ENCODE results near the gene THRA. TPM values are rescaled to one million over a fixed set of nuclear protein-coding genes. Genes with fewer than 3 reads are reported as not detected.

THRA gene
- total and polyA plus RNA-seq, 9 of the 15 experiments (the other 6 are each of a cell fraction or from before 2014, with no cell fraction given) = 0.34 to 23.4 (median 12.7) TPM

DNA sequence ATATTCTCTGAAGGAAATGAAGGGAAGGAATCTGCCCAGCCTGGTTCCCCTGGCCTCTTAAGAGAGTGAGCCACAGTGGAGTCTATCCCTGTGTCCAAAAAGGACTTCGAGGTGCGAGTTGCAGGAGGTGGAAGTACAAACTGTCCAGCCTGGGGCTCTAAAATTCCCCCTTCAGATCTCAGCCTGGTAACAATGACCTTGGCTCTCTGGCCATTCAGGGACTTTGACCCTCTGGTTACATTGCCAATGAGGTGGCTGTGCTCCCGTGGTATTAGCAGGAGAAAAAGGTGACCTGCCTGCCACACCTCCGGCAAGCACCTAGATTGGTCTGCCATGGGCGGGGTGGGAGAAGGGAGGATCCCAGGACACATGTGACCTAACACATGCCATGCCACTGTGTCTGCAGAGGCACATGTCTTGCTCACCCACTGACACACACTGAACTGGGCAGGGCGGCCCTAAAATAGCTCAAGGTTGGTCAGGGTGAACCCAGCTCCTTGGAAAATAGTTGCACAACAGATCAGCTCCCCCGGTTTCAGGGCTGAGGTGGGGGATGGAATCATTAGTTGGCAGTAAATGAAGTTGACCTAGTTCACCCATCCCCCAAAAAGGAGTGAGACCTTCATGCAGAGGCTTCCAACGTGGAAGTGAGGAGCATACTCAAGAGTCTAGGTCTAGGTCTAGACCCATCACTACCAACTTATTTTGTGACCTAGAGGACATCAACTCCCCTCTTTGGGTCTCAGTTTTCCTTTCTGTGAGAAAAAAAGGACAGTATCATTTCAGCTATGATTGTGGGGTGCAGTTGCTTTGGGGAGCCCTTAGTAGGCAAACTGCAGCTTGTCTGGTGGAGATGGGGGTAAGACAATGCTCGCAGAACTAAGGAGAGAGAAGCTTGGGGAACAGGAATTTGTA is 35.4 kb downstream of the THRA start (continued):
- no peak for TF ChIP-seq ZNF184 (CRISPR knock-in tag; IDR thresholded peaks at IDR 0.05)
- no peak for TF ChIP-seq MTA2 (IDR thresholded peaks at IDR 0.05; ENCODE audit: low read depth)
- TF ChIP-seq CREM (IDR thresholded peaks at IDR 0.05; ENCODE audit: low read depth) = no peak
- no peak for TF ChIP-seq STAT5B (CRISPR knock-in tag; IDR thresholded peaks at IDR 0.05)
- peak in 1 of 2 experiments; percentile 77; a peak in 1 of 4 replicates for TF ChIP-seq ARNT (IDR thresholded peaks at IDR 0.05)
- no peak for TF ChIP-seq ZNF274 (IDR thresholded peaks at IDR 0.05; ENCODE audit: borderline replicate concordance, low read depth, low read length)
- TF ChIP-seq, protein P1, sequence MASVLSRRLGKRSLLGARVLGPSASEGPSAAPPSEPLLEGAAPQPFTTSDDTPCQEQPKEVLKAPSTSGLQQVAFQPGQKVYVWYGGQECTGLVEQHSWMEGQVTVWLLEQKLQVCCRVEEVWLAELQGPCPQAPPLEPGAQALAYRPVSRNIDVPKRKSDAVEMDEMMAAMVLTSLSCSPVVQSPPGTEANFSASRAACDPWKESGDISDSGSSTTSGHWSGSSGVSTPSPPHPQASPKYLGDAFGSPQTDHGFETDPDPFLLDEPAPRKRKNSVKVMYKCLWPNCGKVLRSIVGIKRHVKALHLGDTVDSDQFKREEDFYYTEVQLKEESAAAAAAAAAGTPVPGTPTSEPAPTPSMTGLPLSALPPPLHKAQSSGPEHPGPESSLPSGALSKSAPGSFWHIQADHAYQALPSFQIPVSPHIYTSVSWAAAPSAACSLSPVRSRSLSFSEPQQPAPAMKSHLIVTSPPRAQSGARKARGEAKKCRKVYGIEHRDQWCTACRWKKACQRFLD (CRISPR knock-in tag; IDR thresholded peaks at IDR 0.05) = no peak
- peak; percentile 53 for TF ChIP-seq IRF9 (tag; IDR thresholded peaks at IDR 0.05)
- no peak for TF ChIP-seq ZNF197 (CRISPR knock-in tag; IDR thresholded peaks at IDR 0.05; ENCODE audit: low read depth)
- peak; percentile 90 for TF ChIP-seq CEBPB (tag; IDR thresholded peaks at IDR 0.05)
- TF ChIP-seq ZBTB33 (CRISPR knock-in tag; IDR thresholded peaks at IDR 0.05) = no peak
- no peak for TF ChIP-seq GABPB1 (CRISPR knock-in tag; IDR thresholded peaks at IDR 0.05)
- TF ChIP-seq HES1 (IDR thresholded peaks at IDR 0.05; ENCODE audit: low read depth) = no peak
- no peak for TF ChIP-seq TAL1 (IDR thresholded peaks at IDR 0.05)
- TF ChIP-seq, protein P2, sequence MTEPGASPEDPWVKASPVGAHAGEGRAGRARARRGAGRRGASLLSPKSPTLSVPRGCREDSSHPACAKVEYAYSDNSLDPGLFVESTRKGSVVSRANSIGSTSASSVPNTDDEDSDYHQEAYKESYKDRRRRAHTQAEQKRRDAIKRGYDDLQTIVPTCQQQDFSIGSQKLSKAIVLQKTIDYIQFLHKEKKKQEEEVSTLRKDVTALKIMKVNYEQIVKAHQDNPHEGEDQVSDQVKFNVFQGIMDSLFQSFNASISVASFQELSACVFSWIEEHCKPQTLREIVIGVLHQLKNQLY (CRISPR knock-in tag; conservative IDR thresholded peaks at IDR 0.05) = no peak
- TF ChIP-seq HDAC8 (tag; IDR thresholded peaks at IDR 0.05) = peak; percentile 39; the same call in 1 of the 2 replicates
- no peak for TF ChIP-seq SRSF7 (optimal IDR thresholded peaks at IDR 0.05; ENCODE audit: low read depth, low read length)
- TF ChIP-seq SNIP1 (IDR thresholded peaks at IDR 0.05; ENCODE audit: low read depth) = no peak
- TF ChIP-seq NCOA1 (IDR thresholded peaks at IDR 0.05; ENCODE audit: low read depth) = no peak
- TF ChIP-seq ZNF12 (CRISPR knock-in tag; IDR thresholded peaks at IDR 0.05) = no peak
- TF ChIP-seq SRSF3 (IDR thresholded peaks at IDR 0.05; ENCODE audit: insufficient read depth, low read length) = no peak

All from K562 (cell line).